BLaER1 (cell line): ENCODE results near the gene RSRC1.

Source experiments
- H3K27ac ChIP-seq: shearing (Covaris generic); formaldehyde crosslinking; 2 replicates; pipeline ENCODE4 v1.8.1; 2022
- H3K27me3 ChIP-seq: shearing (Covaris generic); formaldehyde crosslinking; 2 replicates; pipeline ENCODE4 v1.8.1; 2022
- H3K36me3 ChIP-seq: shearing (Covaris generic); formaldehyde crosslinking; 2 replicates; pipeline ENCODE4 v1.8.1; 2022
- H3K4me1 ChIP-seq: shearing (Covaris generic); formaldehyde crosslinking; 2 replicates; pipeline ENCODE4 v1.8.1; 2022
- H3K4me2 ChIP-seq: shearing (Covaris generic); formaldehyde crosslinking; 2 replicates; pipeline ENCODE4 v1.8.1; 2022
- H3K4me3 ChIP-seq: shearing (Covaris generic); formaldehyde crosslinking; 2 replicates; pipeline ENCODE4 v1.8.1; 2022
- H3K9ac ChIP-seq: shearing (Covaris generic); formaldehyde crosslinking; 2 replicates; pipeline ENCODE4 v1.8.1; 2022
- H3K9me3 ChIP-seq: shearing (Covaris generic); formaldehyde crosslinking; 2 replicates; pipeline ENCODE4 v1.8.1; 2022
- H4K20me1 ChIP-seq: shearing (Covaris generic); formaldehyde crosslinking; 2 replicates; pipeline ENCODE4 v1.8.1; 2022
- Cebpa-rat ChIP-seq: shearing (Covaris generic); IDR thresholded peaks from 2 replicates; pipeline ENCODE4 v1.8.1; 2022

The RSRC1 gene

DNA sequence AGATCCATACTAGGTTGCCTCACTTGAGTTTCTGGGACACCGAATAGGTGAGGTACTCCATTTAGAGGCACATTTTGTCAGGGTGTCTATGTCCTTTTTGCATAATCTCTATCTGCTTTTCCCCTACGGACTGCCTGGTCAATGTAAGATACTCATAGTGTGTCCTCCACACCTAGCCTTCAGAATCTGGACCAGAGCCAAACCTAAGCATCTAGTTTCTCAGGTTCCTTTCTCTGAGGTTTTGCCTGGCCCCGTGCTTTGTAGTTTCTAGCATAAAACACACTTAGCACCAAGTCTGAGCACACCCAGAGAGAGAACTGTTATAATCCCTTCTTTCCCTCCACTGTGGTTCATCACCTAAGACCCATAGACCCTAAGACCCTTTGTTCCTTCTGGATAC lies 355.2 kb downstream of the RSRC1 start:
- Histone ChIP-seq H3K27ac (no peak overlapping the region), H4K20me1 (no peaks in the 10 kb centered on the region), H3K27me3 (no peaks in the 10 kb centered on the region), H3K4me3 (no peak overlapping the region), H3K36me3 (no peaks in the 10 kb centered on the region), H3K9me3 (no peaks in the 10 kb centered on the region), H3K9ac (no peak overlapping the region), H3K4me1 (no peaks in the 10 kb centered on the region), H3K4me2 (no peak overlapping the region)
- TF ChIP-seq Cebpa-rat, result no peak

DNA sequence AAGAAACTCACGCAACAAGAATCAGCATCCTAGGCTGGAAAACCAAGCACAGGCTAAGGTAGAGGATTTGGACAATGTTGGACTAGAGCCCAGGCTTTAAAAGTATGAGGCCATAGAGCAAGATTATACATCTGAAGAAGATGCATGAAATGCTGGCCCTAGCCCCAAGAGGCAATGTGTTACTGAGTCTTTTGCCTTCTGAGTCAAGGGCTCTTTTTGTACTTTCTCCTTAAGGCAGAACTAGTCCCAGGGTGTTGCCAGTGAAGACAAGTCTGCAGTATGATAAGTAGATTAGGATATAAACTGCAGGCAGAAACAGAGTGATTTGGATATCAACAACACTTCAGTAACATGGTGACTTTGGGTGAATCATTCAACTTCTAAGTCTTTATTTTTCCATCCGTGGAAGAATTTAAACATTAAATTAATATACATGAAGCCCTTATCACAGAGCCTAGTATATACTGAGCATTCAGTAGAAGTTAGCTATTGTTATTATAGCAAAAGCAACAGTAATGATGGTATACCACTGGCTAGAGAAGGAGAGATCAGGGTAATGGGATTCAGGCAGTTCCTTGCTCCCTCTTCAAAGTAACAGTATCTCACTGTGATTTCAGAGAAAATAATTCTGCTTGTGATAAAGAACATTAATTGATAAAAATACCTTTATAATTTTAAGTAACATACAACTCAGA lies 361.2 kb downstream of the RSRC1 start:
- Histone ChIP-seq H3K27ac (no peak overlapping the region), H4K20me1 (no peaks in the 10 kb centered on the region), H3K36me3 (no peaks in the 10 kb centered on the region), H3K27me3 (no peaks in the 10 kb centered on the region), H3K4me2 (no peak overlapping the region), H3K4me1 (no peaks in the 10 kb centered on the region), H3K9ac (no peak overlapping the region), H3K9me3 (no peaks in the 10 kb centered on the region), H3K4me3 (no peak overlapping the region)
- TF ChIP-seq Cebpa-rat, result no peak

DNA sequence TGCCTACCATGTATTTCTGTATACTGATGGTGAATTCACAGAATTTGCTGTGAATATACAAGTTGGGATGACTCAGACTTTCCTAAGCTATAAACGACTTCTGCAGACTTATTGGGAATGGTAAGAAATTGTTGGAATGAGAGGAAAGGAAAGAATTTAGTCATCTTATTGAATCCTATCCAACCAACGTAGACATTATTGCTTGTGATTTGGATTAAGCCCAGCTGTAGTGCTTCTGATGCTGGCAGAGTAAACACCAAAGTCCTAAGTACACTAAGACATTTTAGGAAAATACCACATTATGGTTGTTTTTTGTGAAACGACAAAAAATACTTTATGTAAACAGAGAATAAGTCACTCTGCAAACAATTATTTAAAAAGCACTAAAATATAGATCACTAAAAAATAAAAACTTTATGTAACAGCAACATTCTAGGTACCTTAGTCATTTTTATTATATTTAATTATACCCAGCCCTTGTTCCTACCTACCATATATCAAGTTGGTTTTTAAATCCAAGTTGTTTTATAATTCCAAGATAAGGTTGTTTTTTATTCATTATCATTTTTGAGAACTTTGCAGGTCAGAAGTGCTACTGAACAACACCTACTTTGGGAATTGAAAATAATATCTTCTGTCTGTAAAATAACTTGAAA lies 361.9 kb downstream of the RSRC1 start:
- Histone ChIP-seq H4K20me1 (no peaks in the 10 kb centered on the region), H3K27me3 (no peaks in the 10 kb centered on the region), H3K9me3 (no peaks in the 10 kb centered on the region), H3K27ac (no peak overlapping the region), H3K36me3 (no peaks in the 10 kb centered on the region), H3K4me2 (no peak overlapping the region), H3K4me1 (no peaks in the 10 kb centered on the region), H3K9ac (no peak overlapping the region), H3K4me3 (no peak overlapping the region)
- TF ChIP-seq Cebpa-rat, result no peak

GRCh38 chr3:158479051-158479450 lies 369.2 kb downstream of the RSRC1 start:
- TF ChIP-seq Cebpa-rat, result no peak
- Histone ChIP-seq H3K9ac (no peak overlapping the region), H3K27me3 (no peaks in the 10 kb centered on the region), H4K20me1 (no peaks in the 10 kb centered on the region), H3K9me3 (no peaks in the 10 kb centered on the region), H3K4me2 (no peak overlapping the region), H3K36me3 (no peaks in the 10 kb centered on the region), H3K27ac (no peak overlapping the region), H3K4me3 (no peak overlapping the region), H3K4me1 (no peaks in the 10 kb centered on the region)

DNA sequence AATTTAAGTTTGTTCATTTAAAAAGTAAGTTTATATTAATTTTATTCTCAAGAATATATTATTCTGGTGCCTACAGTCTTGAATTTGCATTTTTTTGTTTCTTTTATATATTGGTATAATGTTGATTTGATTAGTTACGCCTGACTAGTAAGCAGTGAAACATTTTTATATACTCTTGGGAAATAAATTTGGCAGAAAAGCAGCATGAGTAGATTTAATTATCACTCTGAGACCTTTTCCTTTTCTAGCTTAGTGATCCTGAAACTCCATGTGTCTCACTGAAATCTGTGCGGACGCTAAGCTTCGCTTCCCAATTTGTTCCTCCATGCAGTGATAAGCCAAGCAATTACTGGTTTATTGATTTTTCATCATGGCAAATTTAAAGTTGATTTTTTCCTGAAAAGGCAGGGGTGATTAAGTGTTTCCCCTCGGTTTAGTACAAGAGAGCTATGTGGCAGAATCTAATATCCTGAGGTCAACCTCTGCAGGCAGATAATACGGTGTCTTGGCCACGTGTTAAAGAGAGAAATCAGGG lies 373.9 kb downstream of the RSRC1 start:
- no peaks in the 10 kb centered on the region for H3K9me3 ChIP-seq
- H4K20me1 ChIP-seq, result no peaks in the 10 kb centered on the region
- no peaks in the 10 kb centered on the region for H3K4me1 ChIP-seq
- H3K36me3 ChIP-seq, result no peaks in the 10 kb centered on the region
- no peaks in the 10 kb centered on the region for H3K27me3 ChIP-seq
- no peak overlapping the region for H3K9ac ChIP-seq
- H3K4me3 ChIP-seq, result no peak overlapping the region
- no peak overlapping the region for H3K27ac ChIP-seq
- H3K4me2 ChIP-seq, result no peak overlapping the region
- no peak for TF ChIP-seq Cebpa-rat

GRCh38 chr3:158486200-158486599 lies 376.3 kb downstream of the RSRC1 start:
- H4K20me1 ChIP-seq, result no peaks in the 10 kb centered on the region
- no peak overlapping the region for H3K27ac ChIP-seq
- H3K9ac ChIP-seq, result no peak overlapping the region
- no peaks in the 10 kb centered on the region for H3K4me1 ChIP-seq
- H3K4me3 ChIP-seq, result no peak overlapping the region
- no peak for TF ChIP-seq Cebpa-rat
- H3K27me3 ChIP-seq, result no peaks in the 10 kb centered on the region
- no peaks in the 10 kb centered on the region for H3K36me3 ChIP-seq
- H3K4me2 ChIP-seq, result no peak overlapping the region
- no peaks in the 10 kb centered on the region for H3K9me3 ChIP-seq

DNA sequence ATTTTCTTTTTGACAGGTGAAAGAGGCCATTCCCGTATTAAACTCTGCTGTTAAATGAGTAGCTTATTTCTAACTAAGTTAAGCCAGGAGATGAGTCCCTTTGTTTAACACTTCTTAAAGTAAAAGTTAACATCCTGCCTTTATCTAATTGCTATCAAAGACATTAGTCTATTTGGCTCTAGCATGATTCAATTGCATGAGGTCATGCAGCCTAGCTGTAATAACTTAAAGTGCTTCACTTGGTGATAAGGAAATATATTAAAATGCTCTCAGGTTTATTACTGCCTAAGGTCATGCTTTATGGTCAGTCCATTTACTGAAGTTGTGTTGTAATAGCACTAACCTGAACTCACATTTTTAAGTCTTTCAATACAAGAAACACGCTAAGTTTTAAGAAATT lies 378.8 kb downstream of the RSRC1 start:
- no peak overlapping the region for H3K4me3 ChIP-seq
- H3K4me2 ChIP-seq, result no peak overlapping the region
- no peak overlapping the region for H3K27ac ChIP-seq
- no peaks in the 10 kb centered on the region for H3K27me3 ChIP-seq
- H3K4me1 ChIP-seq, result no peaks in the 10 kb centered on the region
- no peaks in the 10 kb centered on the region for H3K36me3 ChIP-seq
- 0 out of 2 replicates have a peak, but pooled peaks cover 3% of the 10 kb centered on the region for H3K9me3 ChIP-seq
- no peak overlapping the region for H3K9ac ChIP-seq
- no peaks in the 10 kb centered on the region for H4K20me1 ChIP-seq
- no peak for TF ChIP-seq Cebpa-rat

DNA sequence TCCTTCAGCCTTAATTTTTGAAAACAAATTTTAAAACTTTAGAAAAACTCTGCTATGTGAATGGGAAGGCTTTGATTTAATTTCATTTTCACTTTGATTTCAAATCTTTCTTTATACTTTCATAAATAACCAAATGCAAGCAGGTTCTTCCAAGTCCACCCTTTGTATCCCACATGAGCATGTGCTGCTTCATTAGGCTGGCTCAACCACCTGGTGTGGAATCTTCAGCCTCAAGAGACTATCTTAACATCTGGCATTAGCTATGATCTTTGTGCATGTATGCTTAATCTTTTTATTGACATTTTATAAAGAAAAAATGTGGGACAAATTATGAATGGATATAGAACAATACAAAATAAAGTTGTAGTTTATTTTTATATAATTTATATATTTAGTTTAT lies 379.3 kb downstream of the RSRC1 start:
- Histone ChIP-seq H4K20me1 (no peaks in the 10 kb centered on the region), H3K4me3 (no peak overlapping the region), H3K36me3 (no peaks in the 10 kb centered on the region), H3K4me2 (no peak overlapping the region), H3K9me3 (0 out of 2 replicates have a peak, but pooled peaks cover 3% of the 10 kb centered on the region), H3K9ac (no peak overlapping the region), H3K27ac (no peak overlapping the region), H3K27me3 (no peaks in the 10 kb centered on the region), H3K4me1 (no peaks in the 10 kb centered on the region)
- TF ChIP-seq Cebpa-rat, result no peak

- H4K20me1 ChIP-seq, result no peaks in the 10 kb centered on the region
- no peak overlapping the region for H3K9ac ChIP-seq
- H3K27me3 ChIP-seq, result no peaks in the 10 kb centered on the region
- TF ChIP-seq Cebpa-rat, result no peak
- no peak overlapping the region for H3K27ac ChIP-seq
- H3K36me3 ChIP-seq, result no peaks in the 10 kb centered on the region
- no peaks in the 10 kb centered on the region for H3K4me1 ChIP-seq
- no peak overlapping the region for H3K4me3 ChIP-seq
- 0 out of 2 replicates have a peak, but pooled peaks cover 3% of the 10 kb centered on the region for H3K9me3 ChIP-seq
- no peak overlapping the region for H3K4me2 ChIP-seq
Measured at GRCh38 chr3:158491968-158492367, 382.1 kb downstream of the RSRC1 start.

- H3K27ac ChIP-seq, result no peak overlapping the region
- peaks cover 6% of the 10 kb centered on the region; the same call in 1 of the 2 replicates for H3K9me3 ChIP-seq
- no peaks in the 10 kb centered on the region for H4K20me1 ChIP-seq
- H3K4me3 ChIP-seq, result no peak overlapping the region
- no peaks in the 10 kb centered on the region for H3K27me3 ChIP-seq
- no peaks in the 10 kb centered on the region for H3K36me3 ChIP-seq
- no peaks in the 10 kb centered on the region for H3K4me1 ChIP-seq
- no peak overlapping the region for H3K4me2 ChIP-seq
- no peak overlapping the region for H3K9ac ChIP-seq
- no peak for TF ChIP-seq Cebpa-rat
Measured at GRCh38 chr3:158492685-158493084, 382.8 kb downstream of the RSRC1 start.
